Activated T-cell treated with anti-CD3 and anti-CD28 coated beads, Interleukin-2, amount 50 U/mL, for 24 hours (primary cell): ENCODE measurements around the gene CREB5.
"Not testable (repeated sequence)": the region's sequence is repeated elsewhere in the genome, so short reads cannot be mapped to it uniquely, and the experiment has no call there.

ENCODE experiments used
- DNase-seq: peaks from one replicate; pipeline ENCODE4 v3.0.0-alpha.2; 2020
- H3K27ac Mint-ChIP-seq: 2 replicates; pipeline ENCODE4 v1.8.0; 2020; ENCODE audit warnings: mild to moderate bottlenecking, mixed read lengths
- H3K27me3 Mint-ChIP-seq: 2 replicates; pipeline ENCODE4 v1.8.0; 2020; ENCODE audit warnings: mixed read lengths
- H3K36me3 Mint-ChIP-seq: 2 replicates; pipeline ENCODE4 v1.8.0; 2020; ENCODE audit warnings: low read depth, mixed read lengths
- H3K4me1 Mint-ChIP-seq: 2 replicates; pipeline ENCODE4 v1.8.0; 2020; ENCODE audit warnings: low read depth, mixed read lengths
- H3K4me3 Mint-ChIP-seq: 2 replicates; pipeline ENCODE4 v1.8.0; 2020; ENCODE audit warnings: mild to moderate bottlenecking, moderate library complexity, mixed read lengths
- H3K9me3 Mint-ChIP-seq: 2 replicates; pipeline ENCODE4 v1.8.0; 2020; ENCODE audit warnings: mixed read lengths

The CREB5 gene

GRCh38 chr7:28582226-28582625 is 169.9 kb downstream of the CREB5 start:
- no peak overlapping the region for H3K4me3 Mint-ChIP-seq
- H3K9me3 Mint-ChIP-seq: no peaks in the 10 kb centered on the region
- H3K27ac Mint-ChIP-seq: no peak overlapping the region
- no peak for DNase-seq
- H3K4me1 Mint-ChIP-seq: peaks cover 2% of the 10 kb centered on the region
- H3K36me3 Mint-ChIP-seq: no peaks in the 10 kb centered on the region
- H3K27me3 Mint-ChIP-seq: peaks cover 18% of the 10 kb centered on the region

- Mint-ChIP-seq H3K4me1 (peaks cover 2% of the 10 kb centered on the region), H3K9me3 (no peaks in the 10 kb centered on the region), H3K27me3 (peaks cover 18% of the 10 kb centered on the region), H3K36me3 (no peaks in the 10 kb centered on the region), H3K27ac (no peak overlapping the region), H3K4me3 (no peak overlapping the region)
- no peak for DNase-seq
Measured at GRCh38 chr7:28584235-28584634, 171.9 kb downstream of the CREB5 start.

- no peak for DNase-seq
- no peaks in the 10 kb centered on the region for H3K36me3 Mint-ChIP-seq
- H3K9me3 Mint-ChIP-seq: no peaks in the 10 kb centered on the region
- H3K27ac Mint-ChIP-seq: no peak overlapping the region
- peaks cover 8% of the 10 kb centered on the region for H3K4me1 Mint-ChIP-seq
- peaks cover 18% of the 10 kb centered on the region for H3K27me3 Mint-ChIP-seq
- no peak overlapping the region for H3K4me3 Mint-ChIP-seq
Measured at GRCh38 chr7:28586736-28587135, 174.4 kb downstream of the CREB5 start.

GRCh38 chr7:28587211-28587610 is 174.9 kb downstream of the CREB5 start:
- H3K4me1 Mint-ChIP-seq: peaks cover 8% of the 10 kb centered on the region
- no peaks in the 10 kb centered on the region for H3K9me3 Mint-ChIP-seq
- H3K27me3 Mint-ChIP-seq: peaks cover 15% of the 10 kb centered on the region
- no peaks in the 10 kb centered on the region for H3K36me3 Mint-ChIP-seq
- no peak for DNase-seq
- H3K4me3 Mint-ChIP-seq: no peak overlapping the region
- no peak overlapping the region for H3K27ac Mint-ChIP-seq

- Mint-ChIP-seq H3K27ac (no peak overlapping the region), H3K4me3 (no peak overlapping the region), H3K36me3 (no peaks in the 10 kb centered on the region), H3K4me1 (peaks cover 8% of the 10 kb centered on the region), H3K27me3 (peaks cover 7% of the 10 kb centered on the region), H3K9me3 (no peaks in the 10 kb centered on the region)
- no peak for DNase-seq
Measured at GRCh38 chr7:28588602-28589001, 176.3 kb downstream of the CREB5 start.

- no peaks in the 10 kb centered on the region for H3K9me3 Mint-ChIP-seq
- no peak overlapping the region for H3K27ac Mint-ChIP-seq
- H3K4me3 Mint-ChIP-seq: no peak overlapping the region
- no peaks in the 10 kb centered on the region for H3K27me3 Mint-ChIP-seq
- peaks cover 8% of the 10 kb centered on the region for H3K4me1 Mint-ChIP-seq
- H3K36me3 Mint-ChIP-seq: no peaks in the 10 kb centered on the region
- DNase-seq: no peak
Measured at GRCh38 chr7:28591041-28591674, 178.8 kb downstream of the CREB5 start.

GRCh38 chr7:28591725-28592349 is 179.5 kb downstream of the CREB5 start:
- Mint-ChIP-seq H3K36me3 (no peaks in the 10 kb centered on the region), H3K27ac (no peak overlapping the region), H3K27me3 (no peaks in the 10 kb centered on the region), H3K4me1 (peaks cover 8% of the 10 kb centered on the region), H3K9me3 (no peaks in the 10 kb centered on the region), H3K4me3 (no peak overlapping the region)
- no peak for DNase-seq

- Mint-ChIP-seq H3K27ac (no peak overlapping the region), H3K4me3 (no peak overlapping the region), H3K4me1 (peaks cover 8% of the 10 kb centered on the region), H3K27me3 (no peaks in the 10 kb centered on the region), H3K36me3 (no peaks in the 10 kb centered on the region), H3K9me3 (no peaks in the 10 kb centered on the region)
- DNase-seq: no peak
Measured at GRCh38 chr7:28592861-28593260, 180.5 kb downstream of the CREB5 start.

GRCh38 chr7:28595076-28595475 is 182.8 kb downstream of the CREB5 start:
- Mint-ChIP-seq H3K36me3 (no peaks in the 10 kb centered on the region), H3K27ac (no peak overlapping the region), H3K4me3 (no peak overlapping the region), H3K4me1 (peaks cover 8% of the 10 kb centered on the region), H3K9me3 (no peaks in the 10 kb centered on the region), H3K27me3 (no peaks in the 10 kb centered on the region)
- DNase-seq: no peak

GRCh38 chr7:28595801-28596200 is 183.5 kb downstream of the CREB5 start:
- no peaks in the 10 kb centered on the region for H3K36me3 Mint-ChIP-seq
- no peak overlapping the region for H3K4me3 Mint-ChIP-seq
- H3K27me3 Mint-ChIP-seq: no peaks in the 10 kb centered on the region
- H3K4me1 Mint-ChIP-seq: peaks cover 7% of the 10 kb centered on the region
- H3K27ac Mint-ChIP-seq: no peak overlapping the region
- no peak for DNase-seq
- H3K9me3 Mint-ChIP-seq: no peaks in the 10 kb centered on the region

- H3K9me3 Mint-ChIP-seq: no peaks in the 10 kb centered on the region
- no peaks in the 10 kb centered on the region for H3K27me3 Mint-ChIP-seq
- no peaks in the 10 kb centered on the region for H3K36me3 Mint-ChIP-seq
- DNase-seq: no peak
- H3K4me1 Mint-ChIP-seq: peaks cover 1% of the 10 kb centered on the region
- H3K27ac Mint-ChIP-seq: no peak overlapping the region
- H3K4me3 Mint-ChIP-seq: no peak overlapping the region
Measured at GRCh38 chr7:28596245-28596935, 184.1 kb downstream of the CREB5 start.

- Mint-ChIP-seq H3K27me3 (no peaks in the 10 kb centered on the region), H3K27ac (no peak overlapping the region), H3K36me3 (no peaks in the 10 kb centered on the region), H3K4me1 (no peaks in the 10 kb centered on the region), H3K4me3 (no peak overlapping the region), H3K9me3 (no peaks in the 10 kb centered on the region)
- DNase-seq: no peak
Measured at GRCh38 chr7:28597284-28597683, 185.0 kb downstream of the CREB5 start.

- not testable (repeated sequence) for H3K4me1 Mint-ChIP-seq, H3K4me3 Mint-ChIP-seq, H3K9me3 Mint-ChIP-seq, DNase-seq, H3K27me3 Mint-ChIP-seq, H3K27ac Mint-ChIP-seq, H3K36me3 Mint-ChIP-seq
Measured at GRCh38 chr7:28598037-28598436, 185.7 kb downstream of the CREB5 start.

- Mint-ChIP-seq H3K27ac (no peak overlapping the region), H3K4me1 (no peaks in the 10 kb centered on the region), H3K27me3 (peaks cover 4% of the 10 kb centered on the region), H3K4me3 (no peak overlapping the region), H3K36me3 (no peaks in the 10 kb centered on the region), H3K9me3 (no peaks in the 10 kb centered on the region)
- no peak for DNase-seq
Measured at GRCh38 chr7:28598586-28598985, 186.3 kb downstream of the CREB5 start.

GRCh38 chr7:28599411-28599810 is 187.1 kb downstream of the CREB5 start:
- DNase-seq: no peak
- no peaks in the 10 kb centered on the region for H3K9me3 Mint-ChIP-seq
- peaks cover 4% of the 10 kb centered on the region for H3K27me3 Mint-ChIP-seq
- H3K36me3 Mint-ChIP-seq: no peaks in the 10 kb centered on the region
- H3K4me1 Mint-ChIP-seq: no peaks in the 10 kb centered on the region
- H3K27ac Mint-ChIP-seq: no peak overlapping the region
- no peak overlapping the region for H3K4me3 Mint-ChIP-seq
